Activated CD4-positive, alpha-beta T cell treated with anti-CD3 and anti-CD28 coated beads, Interleukin-2, amount 50 U/mL, for 4 hours (primary cell): Measurements from ENCODE around the gene CCDC138.
"Not testable (repeated sequence)": the region's sequence is repeated elsewhere in the genome, so short reads cannot be mapped to it uniquely, and the experiment has no call there.

ENCODE experiments used
- DNase-seq, 2 experiments: peaks; one replicate each; pipeline ENCODE4 v3.0.0-alpha.2; 2020

Gene CCDC138, protein sequence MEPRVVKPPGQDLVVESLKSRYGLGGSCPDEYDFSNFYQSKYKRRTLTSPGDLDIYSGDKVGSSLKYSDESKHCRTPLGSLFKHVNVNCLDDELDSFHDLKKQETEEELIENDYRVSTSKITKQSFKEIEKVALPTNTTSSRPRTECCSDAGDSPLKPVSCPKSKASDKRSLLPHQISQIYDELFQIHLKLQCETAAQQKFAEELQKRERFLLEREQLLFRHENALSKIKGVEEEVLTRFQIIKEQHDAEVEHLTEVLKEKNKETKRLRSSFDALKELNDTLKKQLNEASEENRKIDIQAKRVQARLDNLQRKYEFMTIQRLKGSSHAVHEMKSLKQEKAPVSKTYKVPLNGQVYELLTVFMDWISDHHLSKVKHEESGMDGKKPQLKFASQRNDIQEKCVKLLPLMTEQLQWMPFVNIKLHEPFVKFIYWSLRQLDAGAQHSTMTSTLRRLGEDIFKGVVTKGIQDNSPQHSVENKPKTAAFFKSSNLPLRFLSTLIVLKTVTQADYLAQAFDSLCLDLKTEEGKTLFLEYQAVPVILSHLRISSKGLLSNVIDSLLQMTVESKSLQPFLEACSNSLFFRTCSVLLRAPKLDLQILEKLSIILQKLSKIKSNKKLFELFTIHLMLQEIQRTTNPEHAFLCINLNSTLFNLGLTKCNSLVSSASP

GRCh38 chr2:108786354-108787215 is at the start of gene CCDC138:
CCDC138 (plus strand) TSS chr2:108786771; CDS start chr2:108786823, 52 bp downstream.
- DNase-seq, result peak; percentile 86 to 88

- not testable (repeated sequence) for DNase-seq
These were observed 28.6 kb upstream of the CCDC138 start for GRCh38 chr2:108757973-108758372.

GRCh38 chr2:108762618-108763017 is 24.0 kb upstream of the CCDC138 start:
- not testable (repeated sequence) for DNase-seq

- DNase-seq, result not testable (repeated sequence)
These were observed 19.9 kb upstream of the CCDC138 start for GRCh38 chr2:108766671-108767070.

DNA sequence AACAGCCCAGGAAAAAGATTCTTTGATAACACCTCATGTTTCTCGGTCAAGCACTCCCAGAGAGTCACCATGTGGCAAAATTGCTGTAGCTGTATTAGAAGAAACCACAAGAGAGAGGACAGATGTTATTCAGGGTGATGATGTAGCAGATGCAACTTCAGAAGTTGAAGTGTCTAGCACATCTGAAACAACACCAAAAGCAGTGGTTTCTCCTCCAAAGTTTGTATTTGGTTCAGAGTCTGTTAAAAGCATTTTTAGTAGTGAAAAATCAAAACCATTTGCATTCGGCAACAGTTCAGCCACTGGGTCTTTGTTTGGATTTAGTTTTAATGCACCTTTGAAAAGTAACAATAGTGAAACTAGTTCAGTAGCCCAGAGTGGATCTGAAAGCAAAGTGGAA is 18.7 kb upstream of the CCDC138 start:
- not testable (repeated sequence) for DNase-seq

GRCh38 chr2:108776475-108776874 is 10.1 kb upstream of the CCDC138 start:
- no peak for DNase-seq

DNA sequence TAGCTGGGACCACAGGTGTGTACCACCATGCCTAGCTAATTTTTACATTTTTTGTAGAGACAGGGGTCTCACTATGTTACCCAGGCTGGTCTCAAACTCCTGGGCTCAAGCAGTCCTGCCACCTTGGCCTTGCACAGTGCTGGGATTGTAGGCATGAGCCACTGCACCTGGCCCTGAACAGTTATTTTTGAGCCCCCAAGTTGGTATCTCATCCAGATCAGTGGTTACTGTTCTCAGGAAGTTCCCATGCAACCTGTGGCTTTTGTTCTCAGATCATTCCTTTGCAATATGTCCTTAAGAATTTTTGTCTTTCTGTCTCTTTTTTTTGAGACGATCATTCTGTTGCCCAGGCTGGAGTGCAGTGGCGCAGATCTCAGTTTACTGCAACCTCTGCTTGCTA is 7.7 kb upstream of the CCDC138 start:
- no peak for DNase-seq

GRCh38 chr2:108786008-108786353 is 590 bp upstream of the CCDC138 start:
- DNase-seq, result no peak

DNA sequence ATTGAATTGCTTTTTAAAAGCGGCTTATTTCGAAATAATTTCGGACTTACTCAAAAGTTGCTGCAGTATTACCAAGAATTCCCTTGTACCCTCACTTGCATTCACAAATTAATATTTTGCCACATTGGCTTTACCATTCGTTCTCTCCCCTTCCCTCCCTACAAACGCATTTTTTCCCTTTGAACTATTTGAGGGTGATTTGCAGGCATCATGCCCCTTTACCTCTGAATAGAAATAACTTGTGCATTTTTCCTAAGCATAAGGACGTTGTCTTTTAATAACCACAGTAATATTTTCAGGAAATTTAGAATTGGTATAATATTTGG is 608 bp downstream of the CCDC138 start:
- no peak for DNase-seq

DNA sequence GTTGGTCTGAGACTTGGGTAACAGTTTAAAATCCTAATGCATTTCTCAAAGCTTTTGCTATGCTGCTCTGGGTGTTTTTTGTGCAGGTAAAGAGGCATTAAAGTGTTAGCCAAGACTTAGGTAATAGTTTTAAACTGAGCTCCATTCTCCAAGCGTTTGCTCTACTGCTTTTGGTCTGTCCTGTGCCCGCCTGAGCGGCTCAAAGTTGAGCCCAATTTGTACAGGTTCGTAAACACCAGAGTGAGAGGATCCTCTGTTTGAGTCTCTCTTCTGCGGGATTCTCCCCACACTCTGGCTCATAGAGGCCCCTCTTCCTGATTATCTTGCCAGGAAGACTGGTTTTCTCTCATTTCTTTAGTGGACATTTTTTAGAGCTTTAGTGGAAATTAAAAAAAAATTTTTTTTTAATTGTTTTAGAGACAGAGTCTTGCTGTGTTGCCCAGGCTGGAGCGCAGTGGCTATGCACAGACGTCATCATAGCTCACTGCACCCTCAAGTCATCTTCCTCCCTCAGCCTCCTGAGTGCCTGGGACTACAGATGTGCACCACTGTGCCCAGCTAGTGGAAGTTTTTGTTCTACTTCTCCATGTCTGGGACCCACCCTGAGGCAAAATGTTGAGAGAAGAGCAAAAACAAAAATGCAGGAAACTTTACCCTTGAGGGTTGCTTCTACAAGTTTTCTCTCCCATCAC is 16.6 kb downstream of the CCDC138 start:
- no peak for DNase-seq

DNA sequence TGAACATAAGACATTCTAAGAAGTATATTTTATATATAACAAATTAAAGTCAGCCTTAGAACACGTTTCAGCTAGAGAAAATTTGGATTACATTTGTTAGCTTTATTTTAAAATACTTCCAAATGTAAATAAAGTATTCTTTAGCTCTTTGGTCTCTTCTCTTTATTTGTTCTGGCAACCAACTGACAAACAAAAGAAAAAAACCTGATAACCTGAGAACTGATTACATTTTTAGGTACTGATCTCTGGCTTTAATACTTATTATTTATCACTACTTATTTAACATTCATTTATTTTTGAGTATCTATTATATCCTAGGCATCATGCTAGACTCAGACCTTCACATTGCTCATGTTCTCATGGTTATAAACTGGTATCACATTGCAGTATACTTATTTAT is 18.5 kb downstream of the CCDC138 start:
- DNase-seq, result no peak

DNA sequence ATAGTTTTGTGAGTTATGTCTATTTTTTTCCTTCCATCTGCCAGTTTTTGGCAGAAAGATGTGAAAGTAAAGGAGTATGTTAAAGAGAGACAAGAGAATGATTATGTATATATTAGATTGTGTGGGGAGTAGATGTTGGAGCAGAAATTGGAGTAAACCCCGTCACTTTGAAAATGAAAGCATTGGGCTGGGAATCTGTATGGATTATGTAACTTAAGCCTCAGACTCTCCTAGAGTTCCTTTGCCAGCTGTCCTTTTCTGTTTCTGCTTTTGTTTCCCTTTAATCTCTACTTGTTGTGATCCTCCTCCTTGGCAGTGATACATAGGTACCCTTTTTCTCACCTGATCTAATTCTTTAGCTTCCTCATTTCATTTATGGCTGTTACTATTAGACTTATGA is 19.2 kb downstream of the CCDC138 start:
- DNase-seq, result no peak

DNA sequence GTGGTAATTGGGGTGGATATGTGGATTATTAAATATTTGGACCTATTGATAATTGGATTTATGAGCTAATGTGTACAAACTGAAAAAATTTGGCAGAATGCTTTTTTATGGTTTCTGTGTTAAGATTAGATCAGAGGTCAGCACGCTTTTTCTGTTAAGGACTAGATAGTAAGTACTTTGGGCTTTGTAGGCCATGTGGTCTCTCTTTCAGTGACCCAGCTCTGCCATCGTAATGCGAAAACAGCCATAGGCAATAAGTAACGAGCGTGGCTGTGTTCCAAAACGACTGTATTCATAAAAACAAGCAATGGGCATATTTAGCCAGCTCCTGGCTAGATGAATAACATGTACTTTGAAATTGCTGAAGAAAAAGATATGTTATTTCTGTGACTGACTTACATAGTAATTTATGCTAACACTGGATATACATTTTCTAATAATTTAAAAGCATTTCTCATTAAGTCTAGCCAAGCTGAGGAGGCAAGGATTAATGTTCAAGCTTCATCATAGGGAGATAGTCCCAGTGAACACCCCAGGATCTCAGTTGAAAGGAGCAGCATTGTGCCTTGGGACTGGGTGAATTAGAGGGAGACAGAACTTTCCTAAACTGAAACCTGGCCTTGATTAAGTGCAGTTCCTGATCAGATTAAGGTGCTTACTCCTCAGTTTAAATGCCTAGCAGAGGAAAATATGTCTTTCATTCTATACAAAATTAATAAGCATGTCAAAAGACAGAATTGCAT is 20.0 kb downstream of the CCDC138 start:
- DNase-seq, result no peak

DNA sequence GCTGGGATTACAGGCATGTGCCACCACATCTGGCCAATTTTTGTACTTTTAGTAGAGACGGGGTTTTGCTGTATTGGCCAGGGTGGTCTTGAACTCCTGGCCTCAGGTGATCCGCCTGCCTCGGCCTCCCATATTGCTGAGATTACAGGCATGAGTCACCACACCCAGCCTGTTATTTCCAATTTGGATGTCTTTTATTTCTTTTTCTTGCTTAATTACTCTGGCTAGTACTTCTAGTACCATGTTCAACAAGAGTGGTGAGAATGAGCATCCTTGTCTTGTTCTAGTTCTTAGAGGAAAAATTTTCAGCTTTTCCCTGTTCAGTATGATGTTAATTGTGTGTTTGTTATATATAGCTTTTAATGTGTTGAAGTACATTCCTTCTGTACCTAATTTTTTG is 23.4 kb downstream of the CCDC138 start:
- no peak for DNase-seq

- no peak for DNase-seq
These were observed 24.7 kb downstream of the CCDC138 start for GRCh38 chr2:108810993-108811957.

GRCh38 chr2:108813732-108814131 is 27.2 kb downstream of the CCDC138 start:
- no peak for DNase-seq

DNA sequence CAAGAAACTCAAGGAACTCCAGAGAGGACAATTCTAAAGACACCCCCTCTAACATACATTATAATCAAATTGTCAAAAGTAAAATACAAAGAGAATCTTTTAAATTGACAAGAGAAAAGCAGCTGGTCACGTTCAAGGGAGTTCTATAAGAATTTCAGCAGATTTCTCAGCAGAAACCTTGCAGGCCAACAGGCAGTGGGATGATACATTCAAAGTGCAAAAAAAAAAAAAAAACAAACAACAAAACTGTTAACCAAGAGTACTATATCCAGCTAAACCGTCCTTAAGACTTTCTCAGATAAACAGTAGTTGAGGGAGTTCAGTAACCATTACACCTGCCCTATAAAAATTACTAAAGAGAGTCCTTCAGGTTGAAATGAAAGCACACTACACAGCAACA is 33.9 kb downstream of the CCDC138 start:
- no peak for DNase-seq

GRCh38 chr2:108823286-108823685 is 36.7 kb downstream of the CCDC138 start:
- DNase-seq, result no peak

DNA sequence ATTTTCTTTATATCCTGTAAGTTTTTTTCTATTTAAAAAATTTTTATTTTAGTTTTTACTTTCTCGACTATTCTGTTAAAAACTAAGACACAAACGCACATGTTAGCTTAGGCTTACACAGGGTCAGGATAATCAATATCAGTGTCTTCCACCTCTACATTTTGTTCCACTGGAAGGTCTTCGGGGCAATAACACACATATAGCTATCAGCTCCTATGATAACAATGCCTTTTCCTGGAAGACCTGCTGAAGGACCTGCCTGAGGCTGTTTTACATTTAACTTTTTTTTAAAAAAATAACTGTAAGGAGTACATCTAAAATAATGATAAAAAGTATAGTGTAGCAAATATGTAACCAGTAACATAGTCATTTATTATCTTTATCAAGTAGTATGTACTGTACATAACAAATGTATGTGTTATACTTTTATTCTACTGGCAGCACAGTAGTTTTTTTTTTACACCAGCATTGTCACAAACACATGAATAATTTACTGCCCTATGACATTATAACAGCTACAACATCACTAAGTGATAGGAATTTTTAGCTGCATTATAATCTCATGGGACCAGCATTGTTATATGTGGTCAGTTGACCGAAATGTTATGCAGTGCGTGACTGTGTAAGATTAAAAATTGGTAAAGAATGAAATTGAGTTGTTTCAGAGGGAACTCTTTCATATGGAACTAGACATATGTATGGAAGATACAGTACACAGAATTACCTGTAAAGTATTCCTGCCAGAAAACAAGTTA is 37.9 kb downstream of the CCDC138 start:
- no peak for DNase-seq

- no peak for DNase-seq
These were observed 38.7 kb downstream of the CCDC138 start for GRCh38 chr2:108825254-108825653.
